Left renal cortex interstitium (tissue), 4 donors: ENCODE data around the gene TTLL3. TPM values are rescaled to one million over a fixed set of nuclear protein-coding genes. Genes with fewer than 3 reads are reported as not detected.
"Not testable (repeated sequence)": the region's sequence is repeated elsewhere in the genome, so short reads cannot be mapped to it uniquely, and the experiment has no call there.

Source experiments
- DNase-seq, 4 donors: peaks; one replicate each; pipeline ENCODE4 v3.0.0-alpha.2; 2013; ENCODE audit warnings: low read depth in 4 of 4, low spot score in 2 of 4, missing footprints in 1 of 4
- polyA plus RNA-seq, 4 donors: library from polyadenylated mRNA; unstranded; fragments of 120-200 nt; gene quantifications; one replicate each; pipeline ENCODE4 v1.2.1, GENCODE V29; 2013; ENCODE audit not compliant: insufficient read length in 4 of 4

Gene TTLL3
- polyA plus RNA-seq, 4 donors, result 28.2 to 96.7 (median 60.5) TPM

GRCh38 chr3:9863058-9863772 is 53.2 kb downstream of the TTLL3 start:
- DNase-seq, result no peak

DNA sequence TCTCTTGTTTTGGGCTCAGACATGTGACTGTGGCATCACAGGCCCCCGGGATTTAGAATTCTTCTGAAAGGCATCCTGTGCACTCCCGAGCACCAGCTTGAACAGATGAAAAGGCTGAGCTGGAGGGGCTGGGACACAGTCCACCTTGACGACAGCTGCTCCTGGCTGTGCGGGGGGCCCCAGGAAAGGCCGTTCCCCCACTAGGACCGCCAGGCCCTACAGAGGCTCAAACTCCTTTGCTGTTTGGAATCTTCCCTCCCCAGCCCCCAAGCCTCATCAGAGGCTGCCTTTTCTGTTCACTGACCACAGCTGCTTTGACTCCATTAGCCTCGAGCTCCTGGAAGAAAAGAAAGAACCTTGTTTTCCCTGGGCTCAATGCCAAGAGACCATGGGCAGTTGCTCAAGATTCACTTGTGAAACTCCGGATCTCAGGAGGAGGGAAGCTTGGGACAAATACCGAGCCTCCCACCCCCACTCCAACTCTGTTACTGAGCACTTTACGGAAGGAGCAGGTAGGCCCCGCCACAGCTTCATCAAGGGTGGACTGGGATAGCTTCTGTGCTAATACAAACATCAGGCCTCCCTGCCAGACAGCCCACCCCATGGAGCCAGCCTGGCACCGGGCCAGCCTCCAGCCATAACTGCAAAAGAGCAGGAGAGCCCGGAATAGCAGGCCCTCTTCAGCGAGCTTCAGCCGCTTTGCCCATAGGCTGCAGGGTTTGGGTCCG is 54.3 kb downstream of the TTLL3 start:
- DNase-seq, result peak in 1 of 4 donors; percentile 42

DNA sequence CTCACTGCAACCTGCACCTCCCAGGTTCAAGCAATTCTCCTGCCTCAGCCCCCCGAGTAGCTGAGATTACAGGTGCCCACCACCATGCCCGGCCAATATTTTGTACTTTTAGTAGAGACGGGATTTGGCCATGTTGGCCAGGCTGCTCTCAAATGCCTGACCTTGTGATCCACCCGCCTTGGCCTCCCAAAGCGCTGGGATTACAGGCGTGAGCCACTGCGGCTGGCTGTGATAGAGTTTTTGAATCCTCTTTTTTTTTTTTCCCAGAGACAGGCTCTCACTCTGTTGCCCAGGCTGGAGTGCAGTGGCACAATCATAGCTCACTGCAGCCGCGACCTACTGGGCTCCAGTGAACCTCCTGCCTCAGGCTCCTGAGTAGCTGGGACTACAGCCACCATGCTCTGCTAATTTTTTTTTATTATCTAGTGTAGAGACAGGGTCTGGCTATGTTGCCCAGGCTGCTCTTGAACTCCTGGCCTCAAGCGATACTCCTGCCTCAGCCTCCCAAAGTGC is 55.1 kb downstream of the TTLL3 start:
- DNase-seq, result not testable (repeated sequence)

DNA sequence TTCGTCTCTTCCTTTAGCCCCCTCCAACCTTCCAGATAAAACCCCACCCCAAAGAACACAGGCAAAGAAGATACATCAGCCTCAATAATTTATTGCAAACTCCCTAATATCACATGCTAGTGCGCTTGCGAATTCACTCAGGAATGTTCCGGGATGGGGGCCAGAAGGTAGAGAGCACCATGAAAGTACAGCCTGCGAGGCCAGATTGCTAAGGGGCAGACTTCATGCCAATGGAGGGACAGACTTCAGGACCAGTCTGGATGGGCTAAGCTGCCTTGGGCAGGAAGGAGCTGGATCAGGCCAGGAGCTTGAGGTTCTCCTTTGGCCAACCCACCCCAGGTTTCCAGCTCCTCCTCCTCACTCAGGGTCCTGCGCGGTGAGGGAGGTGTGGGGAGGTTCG is 56.6 kb downstream of the TTLL3 start:
- no peak for DNase-seq

DNA sequence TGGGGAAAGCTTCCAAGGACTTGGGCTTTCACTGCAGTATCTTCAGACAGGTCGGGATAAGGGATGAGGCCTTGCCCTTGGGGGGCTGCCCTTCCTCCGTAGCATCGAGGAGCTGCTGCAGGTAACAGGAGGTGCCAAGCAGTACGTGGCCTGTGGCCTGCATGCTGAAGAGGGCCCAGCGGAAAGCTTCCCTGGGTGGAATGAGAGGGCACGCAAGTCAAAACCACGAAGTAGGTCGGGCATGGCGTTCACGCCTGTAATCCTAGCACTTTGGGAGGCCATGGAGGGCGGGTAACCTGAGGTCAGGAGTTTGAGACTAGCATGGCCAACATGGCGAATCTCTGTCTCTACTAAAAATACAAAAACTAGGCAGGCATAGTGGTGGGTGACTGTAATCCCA is 57.0 kb downstream of the TTLL3 start:
- DNase-seq, result no peak

GRCh38 chr3:9869955-9870354 is 59.9 kb downstream of the TTLL3 start:
- DNase-seq, result no peak

- DNase-seq, result no peak
These were observed 60.9 kb downstream of the TTLL3 start for GRCh38 chr3:9870978-9871377.

DNA sequence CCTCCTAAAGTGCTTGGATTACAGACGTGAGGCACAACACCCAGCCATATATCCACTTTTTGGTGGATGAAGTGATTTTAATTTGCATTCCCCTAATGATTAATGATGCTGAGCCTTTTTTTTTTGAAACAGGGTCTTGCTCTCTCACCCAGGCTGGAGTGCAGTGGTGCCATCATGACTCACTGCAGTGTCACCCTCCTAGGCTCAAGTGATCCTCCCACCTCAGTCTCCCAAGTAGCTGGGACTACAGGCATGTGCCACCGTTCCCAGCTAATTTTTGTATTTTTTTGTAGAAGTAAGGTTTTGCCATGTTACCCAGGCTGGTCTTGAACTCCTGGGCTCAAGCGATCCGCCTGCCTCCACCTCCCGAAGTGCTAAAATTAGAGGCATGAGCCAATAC is 62.0 kb downstream of the TTLL3 start:
- not testable (repeated sequence) for DNase-seq

GRCh38 chr3:9875448-9875847 is 65.4 kb downstream of the TTLL3 start:
- no peak for DNase-seq

DNA sequence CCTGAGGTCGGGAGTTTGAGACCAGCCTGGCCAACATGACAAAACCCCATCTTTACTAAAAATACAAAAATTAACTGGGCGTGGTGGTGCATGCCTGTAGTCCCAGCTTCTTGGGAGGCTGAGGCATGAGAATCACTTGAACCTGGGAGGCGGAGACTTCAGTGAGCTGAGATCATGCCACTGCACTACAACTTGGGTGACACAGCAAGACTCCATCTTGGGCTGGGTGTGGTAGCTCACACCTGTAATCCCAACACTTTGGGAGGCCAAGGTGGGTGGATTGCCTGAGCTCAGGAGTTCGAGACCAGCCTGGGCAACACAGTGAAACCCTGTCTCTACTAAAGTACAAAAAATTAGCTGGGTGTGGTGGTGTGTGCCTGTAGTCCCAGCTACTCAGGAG is 66.2 kb downstream of the TTLL3 start:
- not testable (repeated sequence) for DNase-seq

DNA sequence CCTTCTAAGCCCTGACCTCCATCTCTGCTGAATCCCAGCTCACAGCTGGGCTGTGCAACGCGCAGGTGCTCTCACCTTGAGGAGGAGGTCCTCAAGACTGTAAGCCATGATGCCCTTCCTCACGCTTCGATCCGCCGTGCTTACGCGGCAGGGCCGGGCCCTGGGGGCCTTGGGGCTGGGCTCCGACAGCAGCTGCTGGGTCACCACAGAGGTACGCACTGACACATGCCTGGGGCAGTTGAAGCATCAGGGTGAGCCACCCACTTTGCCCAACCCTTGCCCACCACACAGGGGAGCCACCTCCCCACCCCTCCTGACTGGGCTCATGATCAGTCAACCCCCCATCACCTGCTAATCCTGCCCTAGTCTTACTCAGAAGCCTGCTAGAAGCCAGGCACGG is 66.9 kb downstream of the TTLL3 start:
- no peak for DNase-seq

DNA sequence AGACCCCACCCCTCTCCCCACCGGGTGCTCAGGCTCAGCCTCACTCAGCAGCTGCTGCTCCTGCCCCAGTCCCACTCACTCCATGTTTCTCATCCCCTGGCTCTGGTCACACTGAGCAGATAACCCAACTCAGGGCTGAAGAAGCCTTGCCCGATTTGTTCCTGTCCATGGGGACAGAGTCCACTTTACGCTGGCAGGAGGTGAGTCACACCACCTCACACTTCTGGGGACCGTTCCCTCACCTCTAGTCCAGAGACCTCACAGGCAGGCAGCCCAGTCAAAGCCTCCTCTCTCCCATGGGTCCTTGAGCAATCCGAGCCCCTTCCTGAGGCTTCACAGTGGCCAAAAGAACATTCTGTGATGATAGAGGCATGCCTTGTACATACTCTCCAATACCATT is 68.6 kb downstream of the TTLL3 start:
- no peak for DNase-seq

GRCh38 chr3:9879830-9880549 is 69.9 kb downstream of the TTLL3 start, which contains the start of gene CIDEC:
TSS of gene CIDEC (minus strand) at chr3:9880253. CDS start at chr3:9878486, 1,767 bp downstream.
- DNase-seq, result no peak

GRCh38 chr3:9881441-9881840 is 71.4 kb downstream of the TTLL3 start:
- DNase-seq, result no peak

GRCh38 chr3:9883706-9884554 is 73.9 kb downstream of the TTLL3 start:
- no peak for DNase-seq

GRCh38 chr3:9884555-9885165 is 74.6 kb downstream of the TTLL3 start:
- no peak for DNase-seq
